ENCODE measurements around the gene AP1S2. TPM values are rescaled to one million over a fixed set of nuclear protein-coding genes. Genes with fewer than 3 reads are reported as not detected.

AP1S2 gene
- total and polyA plus RNA-seq, 8 donors: 4.0 to 17.5 (median 6.8) TPM

DNA sequence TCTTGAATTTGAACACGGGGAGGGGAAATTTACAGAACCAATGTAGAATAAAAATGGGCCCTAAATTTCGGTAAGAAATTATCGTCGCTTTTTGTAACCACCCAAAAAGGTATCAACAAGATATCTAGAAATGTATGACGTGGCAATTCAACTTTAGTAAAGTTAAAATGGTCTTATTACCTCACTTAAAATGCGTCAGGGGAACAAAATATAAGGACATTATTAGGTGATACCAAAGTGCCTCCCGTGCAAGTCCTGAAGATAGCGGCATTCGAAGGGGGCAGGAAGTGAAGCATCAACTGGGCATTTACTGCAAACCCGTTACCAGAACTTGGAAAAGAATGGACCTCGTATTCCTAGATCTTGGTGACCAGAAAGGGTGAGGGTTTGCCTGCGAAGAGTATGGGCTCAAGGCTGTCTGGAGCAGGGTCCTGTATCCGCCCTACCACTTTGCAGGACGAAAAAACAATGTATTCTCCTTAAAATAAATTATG is 980 bp downstream of the AP1S2 start:
- DNase-seq (no peak), FAIRE-seq (no peak), ATAC-seq (no peak)
- Histone ChIP-seq H3K27ac (peak overlapping the region in 1 of 4 donors; percentile 87), H3K36me3 (no peaks in the 10 kb centered on the region), H3K4me1 (peaks cover 0 to 10% (median 3%) of the 10 kb centered on the region in 3 donors), H3K27me3 (peaks cover 0 to 18% (median 0%) of the 10 kb centered on the region in 4 donors), H3K4me3 (peak overlapping the region; percentile 69 to 90 (median 80)), H3K9me3 (no peaks in the 10 kb centered on the region)
- TF ChIP-seq, protein P1, sequence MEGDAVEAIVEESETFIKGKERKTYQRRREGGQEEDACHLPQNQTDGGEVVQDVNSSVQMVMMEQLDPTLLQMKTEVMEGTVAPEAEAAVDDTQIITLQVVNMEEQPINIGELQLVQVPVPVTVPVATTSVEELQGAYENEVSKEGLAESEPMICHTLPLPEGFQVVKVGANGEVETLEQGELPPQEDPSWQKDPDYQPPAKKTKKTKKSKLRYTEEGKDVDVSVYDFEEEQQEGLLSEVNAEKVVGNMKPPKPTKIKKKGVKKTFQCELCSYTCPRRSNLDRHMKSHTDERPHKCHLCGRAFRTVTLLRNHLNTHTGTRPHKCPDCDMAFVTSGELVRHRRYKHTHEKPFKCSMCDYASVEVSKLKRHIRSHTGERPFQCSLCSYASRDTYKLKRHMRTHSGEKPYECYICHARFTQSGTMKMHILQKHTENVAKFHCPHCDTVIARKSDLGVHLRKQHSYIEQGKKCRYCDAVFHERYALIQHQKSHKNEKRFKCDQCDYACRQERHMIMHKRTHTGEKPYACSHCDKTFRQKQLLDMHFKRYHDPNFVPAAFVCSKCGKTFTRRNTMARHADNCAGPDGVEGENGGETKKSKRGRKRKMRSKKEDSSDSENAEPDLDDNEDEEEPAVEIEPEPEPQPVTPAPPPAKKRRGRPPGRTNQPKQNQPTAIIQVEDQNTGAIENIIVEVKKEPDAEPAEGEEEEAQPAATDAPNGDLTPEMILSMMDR (IDR thresholded peaks at IDR 0.05): no peak
- intact Hi-C loops (cut with DNase I): no loop called here
- WGBS, 2 donors: 16 to 21% methylated on average over 14 of the region's 14 CpGs

DNA sequence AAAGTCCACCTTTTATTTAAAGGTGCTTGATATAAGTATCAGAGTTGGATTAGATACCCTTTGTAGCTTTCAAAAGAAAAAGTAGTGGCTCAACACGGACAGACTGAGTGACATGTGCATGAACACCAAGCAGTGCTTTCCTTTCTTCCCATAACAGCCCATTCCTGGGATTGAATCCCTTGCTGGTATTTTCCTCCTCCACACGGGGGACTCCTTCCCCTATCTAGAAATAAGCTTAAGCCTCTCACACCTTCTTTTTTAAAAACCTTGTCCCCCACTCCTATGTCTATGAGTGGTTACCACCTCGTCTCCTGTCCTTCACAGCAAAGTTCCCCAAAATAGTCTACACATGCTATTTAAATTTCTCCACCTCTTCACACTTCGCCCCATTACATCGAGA is 5.1 kb downstream of the AP1S2 start:
- H3K9me3 ChIP-seq: no peaks in the 10 kb centered on the region
- WGBS, 2 donors: 58 to 68% methylated on average over 5 of the region's 5 CpGs
- no peak overlapping the region for H3K4me3 ChIP-seq
- no peak for DNase-seq
- FAIRE-seq: no peak
- ATAC-seq: no peak
- no peaks in the 10 kb centered on the region for H3K36me3 ChIP-seq
- intact Hi-C loops (cut with DNase I): no loop called here
- TF ChIP-seq, protein P1 (IDR thresholded peaks at IDR 0.05): no peak
- no peak overlapping the region for H3K27ac ChIP-seq
- H3K27me3 ChIP-seq: peaks cover 0 to 11% (median 0%) of the 10 kb centered on the region in 4 donors
- peaks cover 0 to 5% (median 4%) of the 10 kb centered on the region in 3 donors for H3K4me1 ChIP-seq

DNA sequence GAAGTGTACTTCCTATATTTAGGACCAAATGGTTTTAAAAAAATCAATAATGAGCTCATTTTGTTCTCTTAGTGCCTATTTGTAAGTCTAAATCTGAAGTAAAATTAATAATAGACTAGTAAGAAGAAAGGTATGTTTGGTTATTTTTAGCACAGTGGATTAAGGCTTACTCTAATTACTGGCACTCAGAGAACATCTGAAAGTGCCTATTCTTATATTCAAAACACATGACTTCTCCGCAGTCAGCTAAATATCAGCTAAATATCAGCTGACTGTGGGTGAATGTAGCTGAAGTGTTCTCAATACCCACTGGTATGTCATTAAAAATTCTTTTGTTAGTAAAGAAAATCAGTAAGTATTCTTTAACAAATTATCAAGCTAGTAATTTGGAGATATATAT is 6.0 kb downstream of the AP1S2 start:
- intact Hi-C loops (cut with DNase I): no loop called here
- Histone ChIP-seq H3K36me3 (no peaks in the 10 kb centered on the region), H3K27ac (no peak overlapping the region), H3K27me3 (peaks cover 0 to 11% (median 0%) of the 10 kb centered on the region in 4 donors), H3K4me3 (no peak overlapping the region), H3K9me3 (no peaks in the 10 kb centered on the region), H3K4me1 (peaks cover 0 to 5% (median 4%) of the 10 kb centered on the region in 3 donors)
- WGBS, 2 donors: 63 to 78% methylated on average over 1 of the region's 1 CpG
- FAIRE-seq (no peak), DNase-seq (no peak), ATAC-seq (peak in 2 of 4 donors; percentile 52 to 65)
- TF ChIP-seq, protein P1 (IDR thresholded peaks at IDR 0.05): no peak

DNA sequence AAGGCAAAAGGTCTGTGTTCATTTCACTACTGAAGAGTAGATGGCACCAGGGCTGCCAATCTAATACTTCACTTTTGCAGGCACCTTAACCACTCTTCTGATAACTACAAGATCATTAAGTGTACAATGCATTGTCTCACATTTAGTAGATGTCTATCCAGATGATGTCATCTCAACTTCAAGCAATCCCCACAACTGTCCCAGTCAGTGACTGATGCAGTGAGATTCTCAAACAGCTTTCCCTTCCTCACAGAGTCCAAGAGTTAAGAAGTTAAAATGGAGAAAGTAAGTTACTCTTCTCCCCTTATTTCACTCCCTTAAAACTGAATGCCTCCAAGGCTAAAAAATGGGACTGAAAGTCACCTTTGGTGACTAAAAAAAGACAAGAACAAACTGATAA is 10.7 kb downstream of the AP1S2 start:
- no peak overlapping the region for H3K4me3 ChIP-seq
- DNase-seq (no peak), ATAC-seq (no peak), FAIRE-seq (no peak)
- intact Hi-C loops (cut with DNase I): no loop called here
- H3K27ac ChIP-seq: no peak overlapping the region
- H3K9me3 ChIP-seq: no peaks in the 10 kb centered on the region
- TF ChIP-seq, protein P1 (IDR thresholded peaks at IDR 0.05): no peak
- H3K4me1 ChIP-seq: peaks cover 0 to 4% (median 0%) of the 10 kb centered on the region in 3 donors
- no peaks in the 10 kb centered on the region for H3K36me3 ChIP-seq
- H3K27me3 ChIP-seq: no peaks in the 10 kb centered on the region

DNA sequence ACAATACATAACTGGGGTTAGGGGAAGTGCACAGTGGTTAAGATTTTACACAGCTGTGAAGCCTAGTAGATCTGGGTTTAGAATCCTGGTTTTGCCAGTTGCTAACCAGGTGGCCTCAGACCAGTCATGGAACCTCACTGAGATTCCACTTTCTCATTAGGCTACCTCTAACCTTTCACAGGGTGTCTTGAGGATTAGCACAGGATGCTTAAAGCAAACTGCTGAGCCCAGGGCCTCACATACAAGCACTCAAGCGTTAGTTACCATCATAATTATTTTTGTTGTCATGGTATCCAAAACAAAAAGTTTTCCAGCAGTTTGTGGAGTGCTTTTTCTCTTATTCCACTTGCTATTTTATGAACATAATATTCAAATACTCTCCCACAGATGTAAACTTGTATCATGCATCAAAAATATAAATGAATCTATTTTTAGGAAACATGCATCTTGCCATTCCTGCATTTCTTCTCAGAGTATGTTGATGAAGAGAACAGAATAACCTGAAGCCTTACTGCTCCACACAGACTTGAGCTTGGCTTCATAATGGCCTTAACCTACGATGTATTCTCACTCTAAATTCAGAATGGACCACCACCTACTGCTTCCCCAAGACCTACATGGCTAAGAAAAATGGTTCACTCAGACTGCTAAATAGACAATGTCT is 12.6 kb downstream of the AP1S2 start:
- Histone ChIP-seq H3K9me3 (no peaks in the 10 kb centered on the region), H3K4me1 (no peaks in the 10 kb centered on the region), H3K4me3 (no peak overlapping the region), H3K27ac (no peak overlapping the region), H3K36me3 (no peaks in the 10 kb centered on the region), H3K27me3 (no peaks in the 10 kb centered on the region)
- DNase-seq (no peak), FAIRE-seq (no peak), ATAC-seq (no peak)
- TF ChIP-seq, protein P1 (IDR thresholded peaks at IDR 0.05): no peak
- 89 to 91% methylated on average over 2 of the region's 2 CpGs for WGBS, 2 donors
- intact Hi-C loops (cut with DNase I): no loop called here
